HepG2 (cell line): Measurements from ENCODE around the gene KIRREL3. TPM values are rescaled to one million over a fixed set of nuclear protein-coding genes. Genes with fewer than 3 reads are reported as not detected.

Experiments used
- DRAP1 ChIP-seq: IDR thresholded peaks from 2 replicates; pipeline ENCODE4 v1.6.1; 2016; ENCODE audit warnings: missing genetic modification reagents, missing compliant biosample characterization
- ZNF441 ChIP-seq: sonication (generic); formaldehyde crosslinking; IDR thresholded peaks from 2 replicates; pipeline ENCODE4 v1.7.0; 2021; ENCODE audit warnings: missing genetic modification reagents, borderline replicate concordance
- polyA plus RNA-seq, 8 experiments: library from polyadenylated mRNA; depleted of rRNA in 3 of 8; stranded (reverse) in 7 of 8; unstranded in 1 of 8; fragments of >200 nt; fragmentation: Illumina TruSeq in 4 of 8; extraction: Trizol in 4 of 8; gene quantifications; 2 replicates each; pipeline versions ENCODE4 v1.2.1 to v1.2.3, GENCODE V29; 2011 to 2016; ENCODE audit warnings: low read depth in 4 of 8, missing spikeins in 1 of 8, mixed read lengths in 1 of 8; ENCODE audit not compliant: insufficient read depth in 1 of 8
- total RNA-seq, 5 experiments: library from RNA; depleted of rRNA; stranded (reverse); fragments of >200 nt; fragmentation: Illumina TruSeq; extraction: Trizol; gene quantifications; 2 replicates each; pipeline ENCODE4 v1.2.3, GENCODE V29; 2016; ENCODE audit warnings: low read depth in 1 of 5
- TF ChIP-seq, protein P1 (sequence below): sonication (generic); formaldehyde crosslinking; IDR thresholded peaks from 2 replicates; pipeline ENCODE4 v1.5.0; 2020; ENCODE audit warnings: missing genetic modification reagents, mild to moderate bottlenecking, borderline replicate concordance
- TF ChIP-seq, protein P2 (sequence below): sonication (generic); formaldehyde crosslinking; IDR thresholded peaks from 2 replicates; pipeline ENCODE4 v1.4.0; 2020; ENCODE audit warnings: missing genetic modification reagents
- TF ChIP-seq, protein P3 (sequence below): sonication (generic); formaldehyde crosslinking; IDR thresholded peaks from 2 replicates; pipeline ENCODE4 v1.4.0; 2020; ENCODE audit warnings: missing genetic modification reagents, borderline replicate concordance

The KIRREL3 gene
- total and polyA plus RNA-seq, 2 of the 13 experiments (the other 11 are each of a cell fraction or from before 2014, with no cell fraction given) = not detected

DNA sequence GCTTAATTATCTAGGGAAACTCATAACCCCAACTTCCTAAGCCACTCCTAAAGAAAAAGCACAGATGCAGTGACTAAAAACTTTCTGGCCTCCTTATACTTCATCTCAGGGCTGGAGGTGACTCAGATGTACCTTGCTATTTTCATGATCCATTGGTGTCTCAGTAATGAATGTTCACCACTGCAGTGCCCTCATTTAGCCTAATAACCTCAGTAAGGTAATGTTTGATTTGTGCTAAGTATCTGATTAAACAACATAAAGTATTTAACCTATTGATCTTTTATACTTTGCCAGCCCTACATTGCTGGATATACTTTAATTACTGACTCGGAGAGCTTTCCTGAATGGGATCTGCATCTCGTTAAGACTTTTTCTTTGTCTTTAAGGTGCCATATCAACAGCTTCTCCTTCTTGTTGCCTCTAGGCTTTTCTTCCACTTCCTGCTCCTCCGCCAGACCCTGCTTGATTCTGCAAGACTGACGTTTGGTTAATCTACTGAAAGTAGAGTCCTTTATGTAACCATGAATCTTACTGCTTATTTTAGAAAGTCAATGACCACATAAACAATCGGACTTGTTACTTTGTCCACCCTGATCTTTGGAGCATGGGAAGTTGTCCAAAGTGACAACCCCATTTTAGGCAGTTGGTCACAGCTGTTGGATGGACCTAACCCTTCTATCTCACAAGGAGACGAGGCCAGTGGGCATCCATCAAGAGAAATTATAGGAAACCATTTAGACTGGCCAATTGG, 342.1 kb downstream of the KIRREL3 start (continued):
- TF ChIP-seq, protein P1, sequence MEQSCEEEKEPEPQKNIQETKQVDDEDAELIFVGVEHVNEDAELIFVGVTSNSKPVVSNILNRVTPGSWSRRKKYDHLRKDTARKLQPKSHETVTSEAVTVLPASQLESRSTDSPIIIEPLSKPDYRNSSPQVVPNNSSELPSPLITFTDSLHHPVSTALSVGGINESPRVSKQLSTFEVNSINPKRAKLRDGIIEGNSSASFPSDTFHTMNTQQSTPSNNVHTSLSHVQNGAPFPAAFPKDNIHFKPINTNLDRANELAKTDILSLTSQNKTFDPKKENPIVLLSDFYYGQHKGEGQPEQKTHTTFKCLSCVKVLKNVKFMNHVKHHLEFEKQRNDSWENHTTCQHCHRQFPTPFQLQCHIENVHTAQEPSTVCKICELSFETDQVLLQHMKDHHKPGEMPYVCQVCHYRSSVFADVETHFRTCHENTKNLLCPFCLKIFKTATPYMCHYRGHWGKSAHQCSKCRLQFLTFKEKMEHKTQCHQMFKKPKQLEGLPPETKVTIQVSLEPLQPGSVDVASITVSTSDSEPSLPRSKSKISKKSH (CRISPR knock-in tag) = no peak
- TF ChIP-seq ZNF441 (CRISPR knock-in tag) = no peak
- TF ChIP-seq, protein P2, sequence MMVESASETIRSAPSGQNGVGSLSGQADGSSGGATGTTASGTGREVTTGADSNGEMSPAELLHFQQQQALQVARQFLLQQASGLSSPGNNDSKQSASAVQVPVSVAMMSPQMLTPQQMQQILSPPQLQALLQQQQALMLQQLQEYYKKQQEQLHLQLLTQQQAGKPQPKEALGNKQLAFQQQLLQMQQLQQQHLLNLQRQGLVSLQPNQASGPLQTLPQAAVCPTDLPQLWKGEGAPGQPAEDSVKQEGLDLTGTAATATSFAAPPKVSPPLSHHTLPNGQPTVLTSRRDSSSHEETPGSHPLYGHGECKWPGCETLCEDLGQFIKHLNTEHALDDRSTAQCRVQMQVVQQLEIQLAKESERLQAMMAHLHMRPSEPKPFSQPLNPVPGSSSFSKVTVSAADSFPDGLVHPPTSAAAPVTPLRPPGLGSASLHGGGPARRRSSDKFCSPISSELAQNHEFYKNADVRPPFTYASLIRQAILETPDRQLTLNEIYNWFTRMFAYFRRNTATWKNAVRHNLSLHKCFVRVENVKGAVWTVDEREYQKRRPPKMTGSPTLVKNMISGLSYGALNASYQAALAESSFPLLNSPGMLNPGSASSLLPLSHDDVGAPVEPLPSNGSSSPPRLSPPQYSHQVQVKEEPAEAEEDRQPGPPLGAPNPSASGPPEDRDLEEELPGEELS = no peak
- TF ChIP-seq, protein P3, sequence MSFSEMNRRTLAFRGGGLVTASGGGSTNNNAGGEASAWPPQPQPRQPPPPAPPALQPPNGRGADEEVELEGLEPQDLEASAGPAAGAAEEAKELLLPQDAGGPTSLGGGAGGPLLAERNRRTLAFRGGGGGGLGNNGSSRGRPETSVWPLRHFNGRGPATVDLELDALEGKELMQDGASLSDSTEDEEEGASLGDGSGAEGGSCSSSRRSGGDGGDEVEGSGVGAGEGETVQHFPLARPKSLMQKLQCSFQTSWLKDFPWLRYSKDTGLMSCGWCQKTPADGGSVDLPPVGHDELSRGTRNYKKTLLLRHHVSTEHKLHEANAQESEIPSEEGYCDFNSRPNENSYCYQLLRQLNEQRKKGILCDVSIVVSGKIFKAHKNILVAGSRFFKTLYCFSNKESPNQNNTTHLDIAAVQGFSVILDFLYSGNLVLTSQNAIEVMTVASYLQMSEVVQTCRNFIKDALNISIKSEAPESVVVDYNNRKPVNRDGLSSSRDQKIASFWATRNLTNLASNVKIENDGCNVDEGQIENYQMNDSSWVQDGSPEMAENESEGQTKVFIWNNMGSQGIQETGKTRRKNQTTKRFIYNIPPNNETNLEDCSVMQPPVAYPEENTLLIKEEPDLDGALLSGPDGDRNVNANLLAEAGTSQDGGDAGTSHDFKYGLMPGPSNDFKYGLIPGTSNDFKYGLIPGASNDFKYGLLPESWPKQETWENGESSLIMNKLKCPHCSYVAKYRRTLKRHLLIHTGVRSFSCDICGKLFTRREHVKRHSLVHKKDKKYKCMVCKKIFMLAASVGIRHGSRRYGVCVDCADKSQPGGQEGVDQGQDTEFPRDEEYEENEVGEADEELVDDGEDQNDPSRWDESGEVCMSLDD (CRISPR knock-in tag) = no peak
- TF ChIP-seq DRAP1 = no peak
